GM19240 (cell line): ENCODE results near the gene CLEC20A.

Experiments used
- DNase-seq: peaks from one replicate; pipeline ENCODE4 v3.0.0; 2011; ENCODE audit warnings: low spot score; ENCODE audit not compliant: insufficient read length

The CLEC20A gene

DNA sequence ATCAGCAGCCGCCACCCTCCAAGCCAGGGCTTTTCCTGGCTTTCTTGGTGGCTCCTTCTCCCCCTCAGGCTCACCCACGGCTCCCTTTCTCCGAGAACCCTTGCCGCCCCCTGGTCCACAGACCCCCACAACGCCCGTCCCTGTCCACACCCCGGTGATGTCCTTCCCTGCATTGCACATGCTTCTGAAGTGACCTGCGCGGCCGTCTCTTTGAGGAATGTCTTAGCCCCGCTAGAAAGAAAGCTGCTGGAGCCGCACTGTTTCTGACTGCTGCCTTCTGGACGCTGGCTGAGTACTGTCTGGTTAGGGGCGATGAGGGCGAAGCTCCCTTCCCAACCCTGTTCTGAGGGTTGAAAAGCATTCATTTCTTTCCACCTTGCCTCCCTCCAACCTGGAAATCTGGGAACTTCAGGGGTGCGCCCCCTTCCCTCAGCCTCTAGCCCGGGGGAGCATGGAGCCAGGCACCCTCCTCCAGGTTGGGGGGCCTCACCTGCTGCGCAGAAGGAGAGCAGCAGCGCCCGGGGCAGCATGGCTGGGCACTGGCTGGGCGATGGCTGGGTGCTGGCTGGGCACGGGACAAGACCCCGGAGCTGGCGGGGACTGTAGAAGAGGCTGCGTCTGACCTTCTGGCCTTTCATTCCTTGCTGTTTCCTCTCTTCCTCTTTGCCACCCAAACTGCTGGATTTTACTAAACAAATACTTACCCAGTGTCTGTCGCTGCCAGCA is at the start of gene CLEC20A:
TSS of gene CLEC20A (minus strand) at position 555 of the 726 bp plus-strand sequence. CDS start at position 530, 25 bp downstream.
- no peak for DNase-seq

DNA sequence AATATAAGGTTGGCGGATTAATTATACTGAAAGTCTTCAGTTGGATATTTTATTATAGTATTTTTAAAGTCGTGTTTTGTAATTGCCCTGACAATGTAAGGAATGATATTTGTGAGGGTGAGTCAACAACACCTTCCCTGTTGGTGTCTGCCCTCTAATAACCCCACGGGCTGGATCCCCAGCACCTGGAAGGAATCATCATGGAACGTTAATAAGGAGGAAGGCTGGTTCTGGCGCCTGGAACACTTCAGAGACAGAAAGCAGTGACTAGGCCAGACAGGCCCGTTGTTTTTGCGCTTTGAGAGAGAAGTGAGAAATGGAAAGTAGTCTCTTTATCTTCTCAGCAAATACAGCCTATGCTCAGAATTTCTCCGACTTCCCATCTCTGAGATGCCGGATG is 47.8 kb upstream of the CLEC20A start:
- DNase-seq: no peak

- no peak for DNase-seq
Observed at GRCh38 chr1:178543290-178543607, 46.5 kb upstream of the CLEC20A start.

GRCh38 chr1:178542554-178543289 is 46.0 kb upstream of the CLEC20A start:
- DNase-seq: peak; percentile 66

DNA sequence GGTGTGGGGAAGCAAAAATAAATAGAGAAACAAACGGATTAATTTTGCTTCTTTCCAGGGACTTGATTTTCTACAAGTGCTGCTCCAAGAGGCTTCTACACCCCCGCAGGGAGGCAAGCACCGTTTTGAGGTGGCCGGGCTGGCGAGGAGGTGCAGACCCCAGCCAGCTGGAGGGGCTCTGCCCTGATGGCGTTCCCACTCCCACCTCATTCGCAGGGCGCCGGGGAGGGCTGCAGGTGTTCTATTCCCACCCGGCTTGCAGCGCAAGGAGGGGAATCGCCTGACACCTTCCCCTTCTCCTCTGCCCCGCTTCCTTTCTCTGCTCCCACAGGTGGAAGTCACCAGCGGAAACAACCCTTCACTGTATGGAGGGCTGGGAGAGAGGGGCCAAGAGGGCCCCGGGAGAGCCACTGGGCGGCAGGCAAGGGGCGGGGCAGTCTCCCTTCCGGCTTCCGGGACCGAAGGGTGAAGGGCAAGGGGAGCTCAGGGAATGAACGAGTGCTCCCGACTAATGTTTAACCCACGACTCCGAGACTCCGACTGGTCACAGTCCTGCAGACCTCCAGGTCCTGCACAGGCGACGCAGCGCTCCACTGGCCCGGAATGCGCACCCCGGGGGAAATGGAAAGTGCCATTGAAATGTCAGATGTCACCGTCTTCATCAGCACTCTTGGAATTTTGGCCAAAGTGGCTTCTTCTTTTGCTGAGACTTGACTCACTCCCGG is 45.2 kb upstream of the CLEC20A start:
- DNase-seq: no peak

DNA sequence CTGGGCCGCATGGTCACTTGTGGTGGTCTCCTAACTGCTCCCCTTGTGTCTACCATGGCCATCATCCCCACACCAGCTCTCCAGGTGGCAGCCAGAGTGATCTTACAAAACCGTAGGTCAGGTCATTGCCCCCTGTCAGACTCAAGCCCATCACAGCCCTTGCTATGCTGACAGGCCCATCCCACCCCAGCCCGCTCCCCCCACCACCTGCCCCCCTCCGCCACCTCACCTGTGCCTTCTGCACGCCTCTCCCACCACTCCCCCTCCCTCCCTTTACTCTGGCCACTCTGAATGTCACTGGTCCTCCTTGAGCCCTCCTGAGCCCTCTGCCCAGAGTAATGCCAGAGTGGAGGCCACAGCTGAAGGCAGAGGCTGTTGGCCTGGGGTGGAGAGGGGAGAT is 44.6 kb upstream of the CLEC20A start:
- no peak for DNase-seq

DNA sequence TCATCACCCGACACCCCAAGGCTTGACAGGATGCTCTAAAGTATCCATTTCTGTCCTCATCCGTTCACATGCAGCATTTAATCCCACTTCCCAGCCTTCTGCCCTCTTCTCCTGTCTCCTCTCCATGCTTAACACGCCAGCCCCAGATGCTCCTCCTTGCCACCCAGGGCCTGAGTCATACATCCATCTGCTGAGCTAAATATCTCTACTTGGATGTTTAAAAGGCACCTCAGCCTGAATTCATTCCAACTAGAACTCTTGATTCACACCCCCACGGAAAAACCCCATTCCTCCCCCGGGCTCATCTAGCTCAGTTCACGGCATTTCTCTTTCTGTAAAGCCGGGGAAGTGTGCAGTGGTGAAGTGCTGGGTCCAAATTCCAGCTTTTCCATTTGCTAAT is 43.9 kb upstream of the CLEC20A start:
- DNase-seq: no peak

- DNase-seq: no peak
Observed at GRCh38 chr1:178540204-178540603, 43.4 kb upstream of the CLEC20A start.

- no peak for DNase-seq
Observed at GRCh38 chr1:178539291-178539690, 42.5 kb upstream of the CLEC20A start.

- DNase-seq: no peak
Observed at GRCh38 chr1:178538192-178538916, 41.6 kb upstream of the CLEC20A start.

DNA sequence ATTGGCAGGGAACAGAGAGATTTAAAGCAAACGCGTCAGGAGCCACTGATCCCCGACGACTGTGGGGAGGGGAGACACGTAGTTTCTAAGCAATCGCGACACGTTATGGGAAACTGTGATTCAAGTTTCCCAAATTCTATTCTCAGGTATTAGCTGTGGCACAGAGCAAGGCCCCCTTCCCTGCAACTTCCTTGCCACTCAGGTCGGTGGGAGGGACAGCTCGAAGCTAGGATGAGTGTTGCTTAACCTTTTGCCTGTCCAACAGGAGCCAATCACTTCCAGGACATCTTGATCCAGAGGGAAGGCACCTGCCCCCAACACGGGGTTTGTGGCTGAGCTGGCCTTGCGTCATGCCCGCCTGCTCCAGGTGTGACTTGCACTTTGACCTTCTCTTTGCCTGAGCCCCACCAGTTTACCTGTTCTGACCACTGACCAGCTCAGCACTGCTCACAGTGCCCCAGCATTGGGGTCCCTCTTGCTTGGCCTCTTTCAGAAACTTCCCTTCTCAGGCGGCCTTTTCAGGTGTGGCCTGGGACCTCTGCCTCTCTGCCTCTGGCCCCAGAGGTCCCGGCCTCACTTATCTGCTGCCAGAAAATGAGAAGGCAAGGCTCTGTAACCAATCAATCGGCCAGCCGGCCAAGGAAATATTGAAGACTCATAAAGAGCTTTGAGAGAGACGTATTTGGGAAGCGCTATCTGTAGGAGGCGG is 40.8 kb upstream of the CLEC20A start:
- no peak for DNase-seq

- DNase-seq: no peak
Observed at GRCh38 chr1:178536844-178537371, 40.1 kb upstream of the CLEC20A start.

GRCh38 chr1:178536329-178536728 is 39.6 kb upstream of the CLEC20A start:
- DNase-seq: no peak

DNA sequence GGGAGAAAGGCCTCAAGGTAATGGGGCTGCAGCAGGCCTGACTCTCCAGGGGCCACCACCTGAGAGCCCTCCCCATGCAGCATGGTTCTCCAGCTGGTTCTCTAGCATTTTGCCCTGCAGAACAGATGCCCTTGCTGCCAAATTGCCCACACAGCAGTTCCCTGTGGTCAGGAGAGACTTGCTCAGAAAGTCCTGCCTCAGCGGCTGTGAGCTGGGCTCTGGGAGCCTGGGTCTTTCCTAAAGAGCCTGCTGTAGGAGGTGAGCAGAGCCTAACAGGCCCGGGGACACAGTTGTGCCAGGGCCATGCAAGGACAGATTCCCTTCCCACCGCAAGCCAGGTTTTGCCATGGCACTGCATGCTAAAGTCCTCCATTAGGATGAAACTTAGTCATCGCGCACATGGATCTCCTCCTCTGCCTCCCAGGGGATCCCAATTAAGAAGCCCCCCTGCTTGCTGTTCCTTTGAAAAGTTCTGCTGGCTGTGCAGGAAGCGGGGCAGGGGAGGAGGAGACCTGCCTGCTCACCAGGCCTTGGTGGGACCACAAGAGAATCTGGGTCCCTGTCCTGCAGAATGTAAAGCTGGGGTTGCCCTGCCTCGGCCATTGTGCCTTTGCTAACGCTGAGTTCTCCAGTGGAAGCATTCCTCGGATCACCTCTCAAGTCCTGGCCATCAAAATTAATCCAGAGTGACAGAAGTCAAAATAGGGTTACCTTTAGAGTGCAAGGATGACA is 37.5 kb upstream of the CLEC20A start:
- no peak for DNase-seq

DNA sequence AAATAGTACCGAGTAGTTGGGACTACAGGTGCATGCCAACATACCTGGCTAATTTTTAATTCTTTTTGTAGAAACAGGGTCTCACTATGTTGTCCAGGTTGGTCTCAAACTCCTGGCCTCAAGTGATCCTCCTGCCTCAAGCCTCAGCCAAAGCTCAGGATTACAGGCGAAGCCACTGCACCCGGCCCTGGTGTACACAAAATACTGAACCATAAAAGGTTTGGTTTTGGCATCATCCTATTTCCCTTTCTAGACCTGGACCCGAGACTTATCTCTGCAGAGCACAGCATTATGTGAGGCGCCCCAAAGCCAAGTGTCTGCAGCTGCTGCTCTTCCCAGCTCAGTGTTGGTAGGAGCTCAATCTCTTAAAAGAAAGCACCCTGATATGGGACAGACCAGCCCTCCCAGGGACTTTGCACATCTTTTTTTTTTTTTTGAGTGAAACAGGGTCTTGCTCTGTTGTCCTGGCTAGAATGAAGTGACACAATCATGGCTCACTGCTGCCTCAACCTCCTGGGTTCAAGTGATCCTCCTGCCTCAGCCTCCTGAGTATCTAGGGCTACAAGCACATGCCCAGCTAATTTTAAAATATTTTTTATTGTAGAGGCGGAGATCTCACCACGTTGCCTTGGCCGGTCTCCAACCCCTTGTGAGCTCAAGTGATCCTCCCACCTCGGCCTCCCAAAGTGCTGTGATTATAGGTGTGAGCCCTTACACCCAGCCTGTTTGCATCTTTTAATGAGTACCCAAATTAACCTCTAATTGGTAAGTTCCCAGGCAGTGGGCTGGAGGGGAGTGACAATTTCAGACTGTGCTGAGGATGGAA is 36.6 kb upstream of the CLEC20A start:
- no peak for DNase-seq

GRCh38 chr1:178532392-178532791 is 35.6 kb upstream of the CLEC20A start:
- DNase-seq: peak; percentile 77

- DNase-seq: no peak
Observed at GRCh38 chr1:178531887-178532286, 35.1 kb upstream of the CLEC20A start.

GRCh38 chr1:178530502-178530901 is 33.7 kb upstream of the CLEC20A start:
- DNase-seq: no peak

DNA sequence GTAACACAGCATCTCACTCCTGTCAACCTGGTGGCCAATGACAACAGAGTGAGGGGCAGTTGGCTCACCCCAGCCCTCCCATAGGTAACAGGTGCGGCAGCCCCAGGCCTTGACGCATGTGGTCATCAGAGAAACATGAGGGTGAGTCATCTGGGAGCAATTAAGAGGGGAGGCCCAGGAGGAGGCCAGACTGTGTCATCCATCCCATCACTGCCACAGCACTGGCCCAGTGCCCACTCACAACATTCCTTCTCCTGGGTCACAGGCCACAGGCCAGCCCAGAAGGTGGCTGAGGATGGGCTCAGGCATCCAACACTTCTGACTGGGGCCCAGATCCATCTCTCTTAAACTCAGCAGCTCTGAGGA is 33.3 kb upstream of the CLEC20A start:
- no peak for DNase-seq
